Bronchial smooth muscle cell (primary cell): Measurements from ENCODE around the gene PHLDB2. TPM values are rescaled to one million over a fixed set of nuclear protein-coding genes. Genes with fewer than 3 reads are reported as not detected.

Experiments used
- total RNA-seq: library from RNA; depleted of rRNA; stranded (reverse); fragments of >200 nt; gene quantifications from 2 replicates; pipeline ENCODE4 v1.2.1, GENCODE V29; 2014

Gene PHLDB2
- total RNA-seq: 19.5 and 22.9 TPM in 2 replicates

DNA sequence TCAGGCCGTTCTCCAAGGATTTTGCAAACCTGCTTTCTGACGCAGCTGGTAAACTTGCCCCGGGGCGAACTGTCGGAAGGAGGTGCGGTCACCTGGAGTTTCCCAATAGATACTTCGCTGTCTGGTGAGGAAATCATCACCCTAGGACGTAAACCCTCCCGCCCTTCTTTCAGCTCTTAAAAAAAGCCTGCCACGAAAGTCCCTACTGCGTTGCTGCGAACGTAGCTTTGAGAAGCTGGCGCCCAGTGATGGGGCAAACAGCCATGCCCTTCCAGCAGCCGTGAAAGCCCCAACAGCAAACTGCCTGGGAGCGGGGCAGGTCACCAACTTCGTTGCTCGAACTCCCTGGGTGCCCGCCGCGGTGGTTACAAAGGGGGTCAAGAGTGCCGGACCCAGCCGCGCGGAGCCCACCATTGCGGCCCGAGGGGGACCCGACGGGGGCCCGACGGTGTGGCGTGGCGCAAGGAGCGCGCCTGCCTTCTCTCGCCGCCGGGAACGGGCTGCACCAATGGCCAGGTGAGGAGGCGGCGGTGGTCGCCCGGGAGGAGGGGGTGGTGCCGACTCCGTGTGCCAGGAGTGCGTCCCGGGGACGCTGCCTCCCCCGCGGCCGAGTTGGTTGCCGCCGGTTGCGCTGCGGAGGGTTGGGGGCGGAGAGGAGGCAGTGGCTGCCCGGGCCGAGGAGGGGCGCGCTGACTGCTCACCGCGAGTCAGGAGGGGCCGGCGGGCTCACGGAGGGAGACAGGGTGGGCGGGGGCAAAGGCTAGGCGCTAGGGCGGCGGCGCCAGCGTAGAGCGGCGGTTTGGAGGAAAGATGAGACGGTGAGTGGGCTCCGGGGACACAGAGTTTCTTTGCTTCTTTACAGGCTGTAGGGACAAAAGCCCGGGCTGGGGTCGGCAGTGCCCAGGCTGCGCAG, at the start of gene PHLDB2:
PHLDB2 (plus strand) TSS at position 205 of the 913 bp plus-strand sequence. CDS start 24,813 bp downstream, outside the sequence.

GRCh38 chr3:111978583-111979433, 119.7 kb downstream of the PHLDB2 start, which contains the start of gene ABHD10:
Gene ABHD10 (plus strand): TSS chr3:111979026. CDS start chr3:111979062, 36 bp downstream.

DNA sequence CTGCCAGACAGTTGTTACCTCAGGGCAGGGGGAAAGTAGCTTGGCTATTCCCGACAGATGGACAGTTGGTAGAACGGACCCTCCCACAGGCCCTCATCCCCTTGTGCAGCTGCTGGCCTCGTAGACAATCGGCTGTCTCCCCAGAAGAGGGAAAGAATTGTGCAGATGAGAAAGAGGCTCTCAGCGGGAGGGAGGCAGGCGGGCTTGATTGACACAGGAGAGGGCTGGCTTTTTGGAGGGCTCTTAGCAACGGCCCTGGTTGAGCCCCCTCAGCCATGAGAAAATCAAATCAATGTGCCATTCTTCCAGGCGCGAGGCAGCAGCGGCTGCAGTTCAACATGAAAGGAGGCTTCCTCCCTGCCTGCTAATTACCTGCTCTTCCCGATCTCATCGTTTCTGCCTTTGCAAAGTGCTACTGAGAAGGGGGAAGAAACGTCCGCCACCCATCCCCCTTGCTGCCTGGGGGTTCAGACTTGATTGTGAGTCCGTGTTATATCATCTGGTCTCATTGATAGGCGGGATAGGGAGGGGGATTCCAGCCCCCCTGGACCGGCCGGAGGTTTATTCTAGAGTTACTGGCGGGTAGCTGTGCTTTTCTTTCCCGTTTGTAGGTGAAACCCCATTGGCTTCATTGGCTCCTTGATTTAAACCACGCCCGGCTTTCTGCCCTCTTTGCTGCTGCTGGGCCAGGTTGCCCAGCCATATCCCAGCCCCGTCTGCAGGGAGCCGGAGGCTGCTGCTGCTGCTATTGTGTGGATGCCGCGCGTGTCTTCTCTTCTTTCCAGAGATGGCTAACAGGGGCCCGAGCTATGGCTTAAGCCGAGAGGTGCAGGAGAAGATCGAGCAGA, 139.8 kb downstream of the PHLDB2 start, which contains the start of gene TAGLN3:
TAGLN3 (plus strand) TSS at position 287 of the 848 bp plus-strand sequence; CDS start at position 788, 501 bp downstream.

Other genes starting within 250 kb of the PHLDB2 start
- 0.09 and 0.16 TPM in 2 replicates for gene PLCXD2, start 184.6 kb upstream of the PHLDB2 start, total RNA-seq
- gene ABHD10, start 119.8 kb downstream of the PHLDB2 start, total RNA-seq: 34.4 and 44.0 TPM in 2 replicates
- 0.69 and 4.4 TPM in 2 replicates for gene TAGLN3, start 139.7 kb downstream of the PHLDB2 start, total RNA-seq
- gene TMPRSS7, start 175.5 kb downstream of the PHLDB2 start, total RNA-seq: under 0.01 TPM in 1 of 2 replicates, not detected in the other
- gene C3orf52, start 227.1 kb downstream of the PHLDB2 start, total RNA-seq: 2.0 and 3.0 TPM in 2 replicates